Ramos (cell line): ENCODE data around the gene NEO1.
"Not testable (repeated sequence)": the region's sequence is repeated elsewhere in the genome, so short reads cannot be mapped to it uniquely, and the experiment has no call there.

Source experiments
- in situ Hi-C: fragments of 300-500 bp; cut with MboI; formaldehyde crosslinking; loops from one replicate; pipeline ENCODE4 v1.14.3; 2022; ENCODE audit warnings: low sequenced_read_pairs; ENCODE audit not compliant: unreplicated experiment

The NEO1 gene

GRCh38 chr15:73295630-73296286 is 243.5 kb downstream of the NEO1 start:
- in situ Hi-C loops, result no loop called here

DNA sequence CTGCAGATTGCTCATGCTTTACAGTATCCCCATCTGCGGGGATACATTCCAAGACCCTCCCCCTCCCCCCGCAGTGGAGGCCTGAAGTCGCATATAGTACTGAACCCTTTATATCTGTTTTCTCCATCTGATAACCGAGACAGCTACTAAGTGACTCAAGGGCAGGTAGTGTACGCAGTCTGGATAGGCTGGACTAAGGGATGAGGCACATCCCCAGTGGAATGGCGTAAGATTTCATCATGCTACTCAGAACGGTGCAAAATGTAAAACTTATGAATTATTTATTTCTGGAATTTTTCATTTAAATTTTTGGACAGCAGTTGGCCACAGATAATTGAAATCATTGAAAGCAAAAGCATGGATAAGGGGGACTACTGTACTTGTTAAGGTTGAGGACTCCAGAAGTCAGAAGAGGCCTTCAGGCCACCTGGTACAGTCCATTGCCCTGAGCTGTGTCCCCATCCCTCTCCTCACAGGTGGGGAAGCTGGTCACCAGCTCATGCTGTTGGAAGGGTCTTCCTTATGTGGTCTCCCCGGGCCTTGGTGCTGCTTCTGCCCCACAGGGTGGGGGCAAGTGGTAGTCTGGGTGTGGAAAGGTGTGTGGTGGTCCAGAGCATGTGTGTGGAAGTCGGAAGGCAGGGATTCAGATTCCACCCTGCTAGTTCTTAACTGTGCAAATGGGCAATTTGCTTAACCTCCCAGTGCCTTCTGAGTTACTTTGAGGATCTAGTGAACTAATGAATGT is 244.5 kb downstream of the NEO1 start:
- in situ Hi-C loops, result no loop called here

GRCh38 chr15:73298522-73299245 is 246.4 kb downstream of the NEO1 start:
- in situ Hi-C loops, result no loop called here

GRCh38 chr15:73300286-73300685 is 248.0 kb downstream of the NEO1 start:
- in situ Hi-C loops, result not testable (repeated sequence)

- in situ Hi-C loops, result no loop called here
Measured at GRCh38 chr15:73303636-73304035, 251.4 kb downstream of the NEO1 start.

DNA sequence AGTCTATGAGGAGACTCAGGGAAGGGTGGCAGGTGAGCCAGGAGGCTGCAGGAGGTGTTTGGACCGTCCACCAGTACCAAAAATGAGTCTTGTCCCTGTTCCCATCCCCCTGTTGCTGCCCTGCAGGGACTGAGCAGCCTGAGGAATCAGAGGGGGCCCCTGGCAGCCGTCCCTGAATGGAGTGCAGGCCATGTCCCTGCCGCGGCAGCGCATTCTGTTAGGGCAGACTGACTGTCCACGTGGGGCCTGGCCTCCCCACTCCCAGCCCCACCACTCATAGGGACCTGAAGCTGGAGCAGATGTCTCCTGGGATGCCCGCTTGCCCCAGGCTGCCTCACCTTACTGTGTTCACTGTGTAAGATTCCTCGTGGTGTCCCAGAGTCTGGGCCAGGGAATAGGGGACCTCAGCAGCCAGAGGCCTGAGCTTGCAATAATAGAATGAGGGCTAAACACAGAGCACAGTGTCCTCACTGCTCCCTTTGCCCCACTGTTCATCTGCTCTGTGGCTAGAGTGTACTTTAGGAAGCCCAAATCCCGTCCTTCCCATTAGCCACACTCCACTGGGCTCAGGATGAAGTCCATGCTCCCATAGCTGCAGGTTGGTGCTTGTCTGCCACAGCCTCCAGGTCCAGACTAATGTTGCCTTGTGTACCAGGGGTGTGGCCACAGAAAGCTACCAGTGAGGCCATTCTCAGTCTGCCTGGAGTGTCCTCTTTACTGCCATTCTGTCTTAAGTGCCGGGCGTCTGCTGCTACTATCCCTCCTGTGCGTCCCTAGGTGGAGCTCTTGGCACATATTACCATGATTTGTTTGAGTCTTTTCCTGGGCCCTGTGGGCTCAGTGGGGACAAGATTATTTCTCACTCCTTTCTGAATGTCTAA is 253.3 kb downstream of the NEO1 start:
- in situ Hi-C loops, result no loop called here

- in situ Hi-C loops, result no loop called here
Measured at GRCh38 chr15:73308305-73308704, 256.0 kb downstream of the NEO1 start.

GRCh38 chr15:73313861-73314260 is 261.6 kb downstream of the NEO1 start:
- in situ Hi-C loops, result no loop called here

DNA sequence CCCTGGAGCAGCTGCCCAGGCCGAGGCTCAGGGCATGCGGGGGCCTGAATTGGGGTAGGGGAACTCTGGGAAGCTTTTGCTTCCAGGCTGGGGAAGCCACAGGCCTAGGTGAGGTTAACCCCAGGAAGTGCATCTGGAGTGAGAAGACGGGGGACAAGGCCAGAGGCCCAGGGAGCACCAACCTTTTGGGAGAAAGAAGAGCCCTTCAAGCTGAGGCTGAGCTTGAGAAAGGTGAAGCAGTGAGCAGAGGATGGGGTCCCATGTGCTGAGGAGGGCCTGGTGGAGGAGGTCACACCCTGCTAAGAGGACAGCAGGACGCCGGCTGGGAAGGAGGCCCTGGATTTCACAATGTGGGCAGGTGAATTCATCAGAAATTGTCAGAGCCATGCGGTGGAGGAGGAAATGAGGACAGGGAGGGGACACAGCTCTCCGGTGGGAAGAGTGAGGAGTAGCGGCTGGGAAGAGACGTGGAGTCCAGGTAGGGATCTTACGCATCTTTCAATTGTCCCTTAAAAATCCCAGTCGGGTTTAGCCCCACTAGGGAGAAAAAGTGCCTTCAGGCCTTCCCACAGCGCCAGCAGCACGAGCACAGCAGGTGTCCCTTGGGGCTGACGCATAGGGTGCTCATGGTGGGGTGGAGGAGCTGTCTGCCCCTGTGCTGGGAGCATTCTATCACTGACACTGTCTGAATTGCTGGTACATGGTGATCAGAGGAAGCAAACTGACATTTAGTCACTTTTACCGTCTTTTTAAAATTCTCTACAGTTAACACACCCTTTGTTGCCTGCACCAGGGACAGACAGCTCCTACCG is 265.6 kb downstream of the NEO1 start:
- in situ Hi-C loops, result no loop called here

DNA sequence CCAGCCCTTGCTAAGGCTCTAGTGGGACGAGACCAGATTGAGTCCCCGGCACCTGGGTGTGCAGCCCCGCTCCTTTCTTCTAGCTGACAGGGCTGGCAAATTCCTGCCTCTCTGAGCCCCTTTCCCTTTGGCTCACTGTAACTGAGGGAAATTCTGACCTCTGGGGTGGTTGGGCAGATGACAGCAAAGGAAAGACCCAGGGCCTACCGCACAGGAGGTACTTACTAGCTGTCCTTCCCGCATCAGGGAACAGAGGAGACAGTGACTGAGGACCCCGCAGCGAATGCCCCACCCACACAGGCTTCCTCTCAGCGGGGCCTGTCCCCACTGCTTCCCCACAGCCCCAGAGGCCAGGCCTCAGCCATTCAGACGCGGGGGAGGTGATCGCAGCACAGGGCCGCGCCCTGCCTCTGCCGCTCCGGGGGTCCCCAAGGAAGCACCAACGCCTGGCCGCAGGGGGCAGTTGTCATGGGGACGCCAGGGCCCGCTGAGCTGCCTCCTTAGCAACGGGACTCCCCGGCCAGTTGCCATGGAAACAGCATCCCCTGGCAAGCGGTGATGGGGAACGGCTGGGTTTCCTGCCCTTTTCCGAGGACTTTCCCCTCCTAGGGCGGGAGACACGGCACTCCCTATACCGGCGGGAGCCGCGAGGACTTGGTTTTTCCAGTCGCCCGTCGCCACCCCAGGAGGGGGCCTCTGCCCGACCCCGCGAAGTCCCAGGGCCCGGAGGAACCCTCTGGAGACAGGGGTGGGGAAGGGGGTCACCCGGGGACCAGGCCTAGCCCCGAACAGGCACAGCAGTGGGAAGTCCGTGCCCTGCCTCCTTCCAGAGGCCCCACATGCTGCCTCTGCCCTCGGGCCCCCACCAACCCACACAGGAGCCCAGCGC is 266.4 kb downstream of the NEO1 start:
- in situ Hi-C loops, result no loop called here

DNA sequence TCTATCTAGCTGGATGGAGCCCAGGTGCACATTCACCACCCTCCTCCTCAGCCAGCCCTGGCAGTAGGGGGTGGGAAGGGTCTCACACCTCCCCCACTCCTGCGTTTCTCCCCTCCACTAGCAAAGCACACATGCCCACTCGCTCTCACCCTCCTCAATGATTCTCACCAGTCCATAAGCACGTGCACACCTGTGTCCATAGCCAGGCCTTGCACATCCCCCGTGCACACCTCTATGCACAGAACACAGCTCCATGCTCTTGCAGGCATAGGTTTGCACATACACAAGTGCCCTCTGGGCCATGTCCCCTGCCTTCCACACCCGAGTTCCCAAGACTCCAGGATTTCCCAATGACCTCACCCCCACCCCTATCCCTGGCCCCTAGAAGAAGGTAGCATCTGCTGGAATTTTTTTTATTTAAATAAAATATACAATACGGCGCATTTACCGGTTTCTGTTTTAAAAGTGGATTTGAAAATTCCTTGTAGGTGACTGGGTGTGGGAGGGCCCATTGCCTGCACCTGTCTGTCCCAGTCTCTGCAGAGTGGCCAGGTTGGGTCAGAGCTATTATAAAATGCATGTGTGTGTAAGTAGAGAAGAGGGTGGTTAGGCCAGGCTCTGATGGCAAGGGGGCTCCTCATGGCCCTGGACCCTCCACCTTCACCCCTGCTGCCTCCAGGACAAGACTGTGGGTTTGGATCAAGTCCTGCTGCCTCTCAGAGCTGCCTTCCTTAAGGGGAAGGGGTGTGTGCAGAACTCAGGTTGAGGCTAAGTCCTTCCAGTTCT is 267.4 kb downstream of the NEO1 start:
- in situ Hi-C loops, result no loop called here

- in situ Hi-C loops, result no loop called here
Measured at GRCh38 chr15:73320619-73321180, 268.4 kb downstream of the NEO1 start.

- in situ Hi-C loops, result no loop called here
Measured at GRCh38 chr15:73321496-73322450, 269.5 kb downstream of the NEO1 start.

- in situ Hi-C loops, result no loop called here
Measured at GRCh38 chr15:73322665-73323373, 270.6 kb downstream of the NEO1 start.

DNA sequence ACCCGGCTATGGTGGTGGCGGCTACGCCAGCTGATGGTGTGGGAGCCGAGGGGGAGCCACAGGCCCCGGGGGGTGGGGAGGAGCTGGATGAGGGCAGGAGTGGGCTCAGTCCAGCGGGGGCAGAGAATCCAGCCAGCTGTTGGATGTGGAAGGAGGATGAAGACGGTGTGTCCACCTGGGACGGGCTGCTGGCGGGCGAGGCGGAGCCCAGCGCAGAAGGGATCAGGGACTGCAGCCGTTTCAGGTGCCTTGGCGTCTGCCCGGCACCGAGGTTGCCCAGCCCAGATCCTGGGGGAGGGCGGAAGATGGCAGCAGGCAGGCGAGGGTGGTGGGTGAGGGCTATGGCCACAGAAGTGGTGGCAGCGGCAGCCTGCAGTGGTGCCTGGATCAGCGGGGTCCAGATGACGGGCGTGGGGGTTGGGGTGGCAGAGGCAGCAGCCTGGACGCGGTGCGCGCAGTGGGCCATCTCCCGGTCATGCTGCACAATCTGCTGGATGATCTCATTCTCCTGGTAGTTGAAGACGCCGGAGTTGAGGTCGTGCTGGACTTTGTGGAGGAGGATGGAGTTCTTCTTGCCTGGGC is 271.2 kb downstream of the NEO1 start:
- in situ Hi-C loops, result no loop called here
